ENCODE results near the gene GARNL3. TPM values are rescaled to one million over a fixed set of nuclear protein-coding genes. Genes with fewer than 3 reads are reported as not detected.

Gene GARNL3
- total RNA-seq, 1 donor from 2014 or later: 32.0 TPM

- Histone ChIP-seq H3K27ac (no peak overlapping the region), H3K4me1 (peaks cover 11% of the 10 kb centered on the region), H3K36me3 (no peaks in the 10 kb centered on the region), H3F3A (ENCODE audit: low read depth) (no peaks in the 10 kb centered on the region), H3K9me3 (ENCODE audit: low read depth) (no peaks in the 10 kb centered on the region), H3K4me3 (no peak overlapping the region), H3K79me2 (ENCODE audit: low read depth) (no peaks in the 10 kb centered on the region), H2AFZ (replicated peaks) (no peak overlapping the region), H3K4me2 (no peak overlapping the region), H3K9ac (no peak overlapping the region), H4K20me1 (ENCODE audit: low read depth) (no peaks in the 10 kb centered on the region), H3K27me3 (no peaks in the 10 kb centered on the region)
- peaks cover 1% of the 10 kb centered on the region for H3K36me3 Mint-ChIP-seq
- H3K4me1 Mint-ChIP-seq: no peaks in the 10 kb centered on the region
- DNase-seq (ENCODE audit: low spot score): no peak
- H3K4me3 Mint-ChIP-seq: no peak overlapping the region
- no peak overlapping the region for H3K27ac Mint-ChIP-seq
- no peaks in the 10 kb centered on the region for H3K27me3 Mint-ChIP-seq (ENCODE audit: insufficient read depth, low read depth)
- TF ChIP-seq EZH2 (IDR thresholded peaks at IDR 0.05): no peak
- TF ChIP-seq CTCF (IDR thresholded peaks at IDR 0.05): no peak
- no peak for TF ChIP-seq EZH2phosphoT487 (IDR thresholded peaks at IDR 0.05)
- no peaks in the 10 kb centered on the region for H3K9me3 Mint-ChIP-seq
Observed at GRCh38 chr9:127250896-127251391, 13.6 kb upstream of the GARNL3 start.

GRCh38 chr9:127252410-127253318 is 11.9 kb upstream of the GARNL3 start:
- Histone ChIP-seq H3K79me2 (ENCODE audit: low read depth) (no peaks in the 10 kb centered on the region), H4K20me1 (ENCODE audit: low read depth) (no peaks in the 10 kb centered on the region), H3K4me1 (peaks cover 11% of the 10 kb centered on the region), H3K9ac (no peak overlapping the region), H3K36me3 (no peaks in the 10 kb centered on the region), H3K9me3 (ENCODE audit: low read depth) (no peaks in the 10 kb centered on the region), H3F3A (ENCODE audit: low read depth) (no peaks in the 10 kb centered on the region), H3K27me3 (no peaks in the 10 kb centered on the region), H3K4me3 (no peak overlapping the region), H2AFZ (replicated peaks) (no peak overlapping the region), H3K27ac (no peak overlapping the region), H3K4me2 (no peak overlapping the region)
- H3K27me3 Mint-ChIP-seq (ENCODE audit: insufficient read depth, low read depth): no peaks in the 10 kb centered on the region
- H3K36me3 Mint-ChIP-seq: peaks cover 1% of the 10 kb centered on the region
- H3K4me3 Mint-ChIP-seq: no peak overlapping the region
- H3K4me1 Mint-ChIP-seq: no peaks in the 10 kb centered on the region
- H3K9me3 Mint-ChIP-seq: no peaks in the 10 kb centered on the region
- DNase-seq (ENCODE audit: low spot score): no peak
- no peak overlapping the region for H3K27ac Mint-ChIP-seq
- no peak for TF ChIP-seq EZH2phosphoT487 (IDR thresholded peaks at IDR 0.05)
- no peak for TF ChIP-seq EZH2 (IDR thresholded peaks at IDR 0.05)
- no peak for TF ChIP-seq CTCF (IDR thresholded peaks at IDR 0.05)

DNA sequence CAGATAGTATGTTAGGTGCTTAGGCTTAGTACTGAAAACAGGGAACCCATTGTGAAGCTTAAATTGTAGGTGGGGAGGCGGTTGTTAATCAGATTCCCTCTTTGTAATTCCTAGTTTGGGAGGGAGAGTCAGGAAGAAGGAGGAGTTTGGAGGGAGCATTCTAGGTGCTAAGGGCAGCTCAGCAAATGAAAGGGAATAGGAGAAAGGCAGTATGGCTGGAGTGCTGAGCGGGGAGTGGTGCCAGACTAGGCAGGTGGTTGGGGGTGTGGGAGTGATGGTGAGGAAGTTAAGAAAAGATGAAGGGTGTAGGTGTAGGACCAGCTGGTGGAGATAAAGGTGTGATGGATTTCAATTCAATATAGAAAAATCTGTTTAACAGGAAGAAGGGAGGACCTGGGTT is 11.1 kb upstream of the GARNL3 start:
- no peaks in the 10 kb centered on the region for H3K27me3 ChIP-seq
- no peak overlapping the region for H3K9ac ChIP-seq
- no peak overlapping the region for H3K4me2 ChIP-seq
- H2AFZ ChIP-seq (replicated peaks): no peak overlapping the region
- Mint-ChIP-seq H3K9me3 (no peaks in the 10 kb centered on the region), H3K36me3 (peaks cover 1% of the 10 kb centered on the region), H3K27ac (no peak overlapping the region), H3K27me3 (ENCODE audit: insufficient read depth, low read depth) (no peaks in the 10 kb centered on the region), H3K4me1 (no peaks in the 10 kb centered on the region), H3K4me3 (no peak overlapping the region)
- no peak for TF ChIP-seq EZH2phosphoT487 (IDR thresholded peaks at IDR 0.05)
- TF ChIP-seq CTCF (IDR thresholded peaks at IDR 0.05): no peak
- H3F3A ChIP-seq (ENCODE audit: low read depth): no peaks in the 10 kb centered on the region
- no peaks in the 10 kb centered on the region for H4K20me1 ChIP-seq (ENCODE audit: low read depth)
- no peak overlapping the region for H3K27ac ChIP-seq
- no peaks in the 10 kb centered on the region for H3K79me2 ChIP-seq (ENCODE audit: low read depth)
- peaks cover 11% of the 10 kb centered on the region for H3K4me1 ChIP-seq
- no peaks in the 10 kb centered on the region for H3K36me3 ChIP-seq
- no peaks in the 10 kb centered on the region for H3K9me3 ChIP-seq (ENCODE audit: low read depth)
- DNase-seq (ENCODE audit: low spot score): peak; percentile 12
- H3K4me3 ChIP-seq: no peak overlapping the region
